Gastroesophageal sphincter (tissue), 4 donors: Measurements from ENCODE around the gene SPTLC3. TPM values are rescaled to one million over a fixed set of nuclear protein-coding genes. Genes with fewer than 3 reads are reported as not detected.

Source experiments
- ATAC-seq: fragments of 150-250 bp; one replicate; pipeline ENCODE4 v1.9.1; 2016; ENCODE audit warnings: mild to moderate bottlenecking, moderate library complexity
- H3K27ac ChIP-seq, 4 donors: fragments of 200-600 bp; sonication (generic) in 3 of 4; 1 replicate in 3 of 4; 2 replicates in 1 of 4; pipeline ENCODE4 v1.5.1; 2016 to 2019
- H3K27me3 ChIP-seq: fragments of 200-600 bp; sonication (generic); one replicate; pipeline ENCODE4 v1.5.1; 2019
- H3K36me3 ChIP-seq, 2 donors: fragments of 200-600 bp; sonication (generic); one replicate each; pipeline ENCODE4 v1.5.1; 2019; ENCODE audit warnings: control low read depth in 1 of 2
- H3K4me1 ChIP-seq, 3 donors: fragments of 200-600 bp; sonication (generic); 1 replicate in 2 of 3; 2 replicates in 1 of 3; pipeline ENCODE4 v1.5.1; 2016 to 2019; ENCODE audit warnings: control low read depth in 2 of 3
- H3K4me3 ChIP-seq, 2 donors: fragments of 200-600 bp; sonication (generic); one replicate each; pipeline ENCODE4 v1.5.1; 2019; ENCODE audit warnings: mild to moderate bottlenecking in 1 of 2, moderate library complexity in 1 of 2
- H3K9me3 ChIP-seq, 3 donors: fragments of 200-600 bp; sonication (generic); one replicate each; pipeline ENCODE4 v1.5.1; 2017 to 2019; ENCODE audit warnings: control low read depth in 2 of 3
- CTCF ChIP-seq, 4 experiments: fragments of 200-600 bp in 2 of 4; fragments of 450-650 bp in 2 of 4; sonication (generic) in 1 of 4; IDR thresholded peaks; one replicate each; pipeline ENCODE4 v1.5.1; 2017 to 2019; ENCODE audit warnings: antibody characterized with exemption in 4 of 4, mild to moderate bottlenecking in 2 of 4, moderate library complexity in 2 of 4
- EP300 ChIP-seq: sonication (generic); formaldehyde crosslinking; IDR thresholded peaks from one replicate; pipeline ENCODE4 v1.6.1; 2017; ENCODE audit warnings: antibody characterized with exemption, mild to moderate bottlenecking
- POLR2A ChIP-seq, 2 donors: fragments of 450-650 bp; IDR thresholded peaks; one replicate each; pipeline ENCODE4 v1.6.1; 2017; ENCODE audit warnings: antibody characterized with exemption in 2 of 2, mild to moderate bottlenecking in 2 of 2, moderate library complexity in 1 of 2
- POLR2AphosphoS5 ChIP-seq: sonication (generic); formaldehyde crosslinking; IDR thresholded peaks from one replicate; pipeline ENCODE4 v1.6.1; 2017; ENCODE audit warnings: antibody characterized with exemption
- WGBS, 2 donors: methylation state at CpG; one replicate each; pipeline ENCODE4 v1.1.5; 2018; ENCODE audit warnings: low coverage in 1 of 2; 5-methylcytosine and 5-hydroxymethylcytosine counted together
- total RNA-seq, 4 donors: library from RNA; depleted of rRNA; stranded (reverse); fragments of >200 nt; gene quantifications; one replicate each; pipeline ENCODE4 v1.1.0, GENCODE V29; 2016

SPTLC3 gene
- total RNA-seq, 4 donors from 2014 or later = 2.0 to 14.6 (median 5.3) TPM

GRCh38 chr20:13211956-13212618 is 203.3 kb downstream of the SPTLC3 start:
- H3K36me3 ChIP-seq = no peaks in the 10 kb centered on the region

GRCh38 chr20:13212750-13213149 is 204.0 kb downstream of the SPTLC3 start:
- Histone ChIP-seq H3K4me1 (no peaks in the 10 kb centered on the region), H3K4me3 (no peak overlapping the region), H3K9me3 (no peaks in the 10 kb centered on the region), H3K27me3 (peaks cover 21% of the 10 kb centered on the region), H3K36me3 (no peaks in the 10 kb centered on the region), H3K27ac (no peak overlapping the region)
- peak; percentile 66 for ATAC-seq
- WGBS, 2 donors = 49 to 60% methylated on average over 2 to 5 of the region's 5 CpGs
- no peak for TF ChIP-seq POLR2A (IDR thresholded peaks at IDR 0.05)
- TF ChIP-seq POLR2AphosphoS5 = no peak
- TF ChIP-seq EP300 = no peak
- TF ChIP-seq CTCF (IDR thresholded peaks at IDR 0.05) = no peak

More at GRCh38 chr20:13211956-13212618, 203.3 kb downstream of the SPTLC3 start:
- WGBS, 2 donors = 73 to 93% methylated on average over 3 to 4 of the region's 4 CpGs
- H3K27ac ChIP-seq = no peak overlapping the region
- no peak overlapping the region for H3K4me3 ChIP-seq
- H3K9me3 ChIP-seq = no peaks in the 10 kb centered on the region
- ATAC-seq = no peak
- TF ChIP-seq POLR2A (IDR thresholded peaks at IDR 0.05) (no peak), EP300 (no peak), CTCF (IDR thresholded peaks at IDR 0.05) (no peak), POLR2AphosphoS5 (no peak)
- H3K4me1 ChIP-seq = no peaks in the 10 kb centered on the region
- H3K27me3 ChIP-seq = peaks cover 18% of the 10 kb centered on the region

- H3K9me3 ChIP-seq = no peaks in the 10 kb centered on the region
- WGBS, 2 donors = 83 to 86% methylated on average over 1 of the region's 1 CpG
- no peaks in the 10 kb centered on the region for H3K36me3 ChIP-seq
- ATAC-seq = peak; percentile 62
- TF ChIP-seq EP300 (no peak), POLR2A (IDR thresholded peaks at IDR 0.05) (no peak), CTCF (IDR thresholded peaks at IDR 0.05) (no peak), POLR2AphosphoS5 (no peak)
- no peak overlapping the region for H3K4me3 ChIP-seq
- no peak overlapping the region for H3K27ac ChIP-seq
- H3K4me1 ChIP-seq = no peaks in the 10 kb centered on the region
- H3K27me3 ChIP-seq = peaks cover 27% of the 10 kb centered on the region
Measured at GRCh38 chr20:13213335-13213734, 204.6 kb downstream of the SPTLC3 start.

- Histone ChIP-seq H3K27me3 (peaks cover 52% of the 10 kb centered on the region), H3K9me3 (no peaks in the 10 kb centered on the region), H3K4me3 (no peak overlapping the region), H3K27ac (no peak overlapping the region), H3K4me1 (peaks cover 0 to 17% (median 7%) of the 10 kb centered on the region in 3 donors), H3K36me3 (no peaks in the 10 kb centered on the region)
- no CpG with 5 or more reads among the region's 1 CpG for WGBS, 2 donors
- TF ChIP-seq POLR2AphosphoS5 = no peak
- TF ChIP-seq EP300 = no peak
- TF ChIP-seq POLR2A (IDR thresholded peaks at IDR 0.05) = no peak
- TF ChIP-seq CTCF (IDR thresholded peaks at IDR 0.05) = no peak
- ATAC-seq = no peak
Measured at GRCh38 chr20:13216533-13216932, 207.8 kb downstream of the SPTLC3 start.

Other genes with a start within 250 kb of the SPTLC3 start
- gene ISM1, start 212.3 kb downstream of the SPTLC3 start, total RNA-seq = 1 to 10 TPM; 3.6 to 8.1 (median 6.4) TPM